ENCODE results near the gene AADACL4. TPM values are rescaled to one million over a fixed set of nuclear protein-coding genes. Genes with fewer than 3 reads are reported as not detected.
"Not testable (repeated sequence)": the region's sequence is repeated elsewhere in the genome, so short reads cannot be mapped to it uniquely, and the experiment has no call there.

AADACL4 gene
- total RNA-seq, 1 donor from 2014 or later: not detected

- no peak for TF ChIP-seq CTCF (conservative IDR thresholded peaks at IDR 0.05)
- peaks cover 6% of the 10 kb centered on the region for H3K4me1 Mint-ChIP-seq (ENCODE audit: unreplicated experiment)
- no peaks in the 10 kb centered on the region for H3K27me3 Mint-ChIP-seq
- H3K36me3 Mint-ChIP-seq: no peaks in the 10 kb centered on the region
- H3K9me3 Mint-ChIP-seq: peaks cover under 1% of the 10 kb centered on the region
- no peak overlapping the region for H3K4me3 Mint-ChIP-seq
- no peak for DNase-seq (ENCODE audit: extremely low spot score, unreplicated experiment)
- no peak overlapping the region for H3K27ac Mint-ChIP-seq
Observed at GRCh38 chr1:12657060-12657884, 13.4 kb downstream of the AADACL4 start.

GRCh38 chr1:12657885-12658512 is 14.1 kb downstream of the AADACL4 start:
- H3K27ac Mint-ChIP-seq; DNase-seq (ENCODE audit: extremely low spot score, unreplicated experiment); H3K36me3 Mint-ChIP-seq; H3K9me3 Mint-ChIP-seq; H3K4me1 Mint-ChIP-seq (ENCODE audit: unreplicated experiment); H3K4me3 Mint-ChIP-seq; H3K27me3 Mint-ChIP-seq: not testable (repeated sequence)

- Mint-ChIP-seq H3K4me1 (ENCODE audit: unreplicated experiment) (peaks cover 6% of the 10 kb centered on the region), H3K4me3 (peak overlapping the region; percentile 26), H3K36me3 (no peaks in the 10 kb centered on the region), H3K9me3 (no peaks in the 10 kb centered on the region), H3K27me3 (no peaks in the 10 kb centered on the region), H3K27ac (no peak overlapping the region)
- DNase-seq (ENCODE audit: extremely low spot score, unreplicated experiment): peak; percentile 81
- TF ChIP-seq CTCF (conservative IDR thresholded peaks at IDR 0.05): peak; percentile 98
Observed at GRCh38 chr1:12658531-12659453, 14.9 kb downstream of the AADACL4 start.

- Mint-ChIP-seq H3K4me1 (ENCODE audit: unreplicated experiment) (peaks cover 8% of the 10 kb centered on the region), H3K27ac (no peak overlapping the region), H3K9me3 (no peaks in the 10 kb centered on the region), H3K36me3 (no peaks in the 10 kb centered on the region), H3K4me3 (no peak overlapping the region), H3K27me3 (no peaks in the 10 kb centered on the region)
- TF ChIP-seq CTCF (conservative IDR thresholded peaks at IDR 0.05): no peak
- DNase-seq (ENCODE audit: extremely low spot score, unreplicated experiment): no peak
Observed at GRCh38 chr1:12661606-12662219, 17.8 kb downstream of the AADACL4 start.

- TF ChIP-seq CTCF (conservative IDR thresholded peaks at IDR 0.05): no peak
- no peak for DNase-seq (ENCODE audit: extremely low spot score, unreplicated experiment)
- Mint-ChIP-seq H3K27ac (no peak overlapping the region), H3K36me3 (no peaks in the 10 kb centered on the region), H3K9me3 (no peaks in the 10 kb centered on the region), H3K27me3 (no peaks in the 10 kb centered on the region), H3K4me3 (no peak overlapping the region), H3K4me1 (ENCODE audit: unreplicated experiment) (peaks cover 13% of the 10 kb centered on the region)
Observed at GRCh38 chr1:12662556-12662955, 18.7 kb downstream of the AADACL4 start.

All from type B pancreatic cell (in vitro differentiated cells).